Activated CD4-positive, alpha-beta T cell treated with anti-CD3 and anti-CD28 coated beads, Interleukin-2, amount 50 U/mL, for 16 hours (primary cell): ENCODE data around the gene CACNA1C.

Source experiments
- DNase-seq: peaks from one replicate; pipeline ENCODE4 v3.0.0-alpha.2; 2020

Gene CACNA1C

GRCh38 chr12:2212537-2212936 is 159.8 kb downstream of the CACNA1C start:
- DNase-seq: no peak

- no peak for DNase-seq
These were observed 160.4 kb downstream of the CACNA1C start for GRCh38 chr12:2212971-2213869.

- DNase-seq: no peak
These were observed 161.6 kb downstream of the CACNA1C start for GRCh38 chr12:2214411-2214810.

GRCh38 chr12:2215709-2216560 is 163.1 kb downstream of the CACNA1C start:
- DNase-seq: no peak

DNA sequence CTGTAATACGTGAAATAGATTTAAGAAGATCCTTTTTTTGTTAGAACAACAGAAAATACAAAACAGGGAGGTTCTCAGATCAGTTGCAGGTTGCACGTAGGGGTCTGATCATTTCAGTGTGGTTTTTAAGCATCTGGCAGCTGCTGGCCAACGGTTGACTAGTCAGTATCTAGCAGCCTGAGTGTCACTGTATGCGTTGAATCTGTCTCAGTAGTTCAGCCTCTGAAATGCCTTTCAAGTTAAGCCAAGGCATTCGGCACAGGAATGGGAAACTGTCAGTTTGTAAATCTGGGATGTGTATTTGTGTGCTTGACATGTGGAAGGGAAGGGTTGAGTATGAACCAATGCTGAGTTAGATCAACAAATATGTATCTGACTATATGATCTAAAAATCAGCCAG is 165.9 kb downstream of the CACNA1C start:
- DNase-seq: no peak

DNA sequence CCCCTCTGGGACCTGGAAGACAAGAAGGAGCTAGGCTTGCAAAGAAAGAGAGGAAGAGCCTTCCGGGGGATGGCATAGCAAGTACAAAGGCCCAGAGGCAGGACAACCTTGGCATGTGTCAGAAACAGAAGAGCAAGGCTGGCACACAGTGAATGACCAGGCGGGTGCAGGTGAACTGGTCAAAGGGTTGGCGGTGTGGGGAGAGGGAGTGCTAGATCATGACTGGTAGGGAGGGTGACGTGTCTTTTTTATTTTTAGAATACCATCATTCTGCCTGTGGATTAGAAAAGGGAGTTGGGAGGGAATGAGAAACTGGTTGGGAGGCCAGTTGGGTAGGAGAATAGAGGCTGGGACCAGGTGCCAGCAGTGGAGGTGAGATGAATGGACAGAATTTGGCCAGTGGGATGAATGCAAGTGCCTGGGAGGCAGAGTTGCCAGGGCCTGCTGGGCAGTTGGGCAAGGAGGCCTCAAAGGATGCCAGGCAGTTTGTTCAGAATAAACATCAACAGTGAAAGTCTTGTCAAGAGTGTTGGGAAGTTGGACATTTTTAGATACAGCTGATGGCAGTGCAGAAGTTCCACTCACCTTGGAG is 168.3 kb downstream of the CACNA1C start:
- no peak for DNase-seq

- DNase-seq: no peak
These were observed 169.9 kb downstream of the CACNA1C start for GRCh38 chr12:2222691-2223090.

DNA sequence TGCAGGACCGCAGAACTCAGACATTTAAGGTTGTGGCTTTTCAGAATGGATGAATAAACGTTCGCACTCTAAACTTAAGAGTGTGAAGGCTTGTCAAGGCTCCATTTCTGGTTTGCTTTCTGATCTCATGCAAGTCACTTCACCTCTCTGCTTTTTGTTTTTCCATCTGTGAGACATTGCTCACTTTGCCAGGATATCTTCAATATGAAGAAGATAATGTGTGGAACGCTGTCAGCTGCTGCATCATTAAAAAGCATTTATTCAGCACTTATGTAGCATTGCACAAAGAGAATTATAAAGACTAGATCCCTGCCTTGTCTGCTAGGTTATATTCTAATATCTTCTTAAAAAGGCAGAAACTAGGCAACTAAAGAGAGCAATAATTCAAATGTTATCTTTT is 172.2 kb downstream of the CACNA1C start:
- DNase-seq: no peak

- DNase-seq: no peak
These were observed 172.9 kb downstream of the CACNA1C start for GRCh38 chr12:2225696-2226095.

DNA sequence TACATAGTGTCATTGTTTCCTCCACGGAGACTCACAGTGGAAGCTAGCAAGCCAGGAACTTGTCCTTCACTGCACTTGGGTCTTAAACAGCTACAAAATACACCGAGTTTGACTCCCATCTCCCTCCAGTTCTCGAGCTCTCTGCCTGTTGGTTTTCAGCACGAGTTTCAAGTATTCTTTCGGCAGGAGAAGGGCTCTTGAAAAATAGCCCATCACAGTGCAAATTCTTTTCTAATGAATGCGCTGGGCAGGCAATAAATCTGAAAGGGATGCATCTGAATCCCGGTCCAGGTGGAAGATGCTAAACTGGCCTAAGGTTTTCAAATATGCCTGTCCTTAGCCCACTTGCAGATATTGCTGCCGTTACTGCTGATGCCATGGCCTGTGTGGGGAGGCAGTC is 173.9 kb downstream of the CACNA1C start:
- no peak for DNase-seq

DNA sequence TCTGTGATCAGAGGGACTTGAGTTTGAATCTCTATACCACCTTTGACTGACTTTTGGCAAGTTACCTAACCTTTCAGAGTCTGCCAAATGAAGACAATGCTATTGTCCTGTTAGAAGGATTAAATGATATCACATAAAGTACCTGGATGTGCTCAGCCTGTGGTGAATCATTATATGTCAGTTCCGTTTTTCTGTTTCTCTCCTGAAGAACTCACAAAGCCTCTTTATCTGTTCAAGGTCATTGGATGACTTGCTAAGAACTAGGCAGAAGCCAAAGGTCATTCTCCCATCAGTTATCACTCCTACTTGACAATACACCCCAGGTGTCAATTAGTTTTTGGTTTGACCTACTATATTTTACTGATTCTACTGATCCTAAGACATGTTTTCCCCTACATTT is 174.6 kb downstream of the CACNA1C start:
- DNase-seq: no peak

DNA sequence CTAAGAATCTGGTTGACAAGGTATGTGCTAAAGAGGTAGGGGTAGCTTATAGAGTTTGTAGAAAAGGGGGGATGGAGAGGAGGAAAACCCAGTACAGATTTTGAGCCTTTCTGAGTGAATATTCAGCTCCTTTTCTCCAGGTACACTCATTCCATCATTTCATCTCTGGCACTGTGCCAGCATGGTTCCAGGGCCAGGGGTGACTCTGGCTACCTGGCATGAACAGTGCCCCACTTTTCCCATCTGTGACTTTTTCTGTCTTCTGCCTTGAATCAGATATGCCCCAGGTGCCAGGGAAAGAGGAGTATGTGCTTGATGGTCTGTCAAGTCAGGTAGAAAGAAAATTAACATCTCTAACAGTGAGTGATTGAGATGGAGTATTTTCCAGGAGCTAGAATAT is 175.7 kb downstream of the CACNA1C start:
- no peak for DNase-seq

DNA sequence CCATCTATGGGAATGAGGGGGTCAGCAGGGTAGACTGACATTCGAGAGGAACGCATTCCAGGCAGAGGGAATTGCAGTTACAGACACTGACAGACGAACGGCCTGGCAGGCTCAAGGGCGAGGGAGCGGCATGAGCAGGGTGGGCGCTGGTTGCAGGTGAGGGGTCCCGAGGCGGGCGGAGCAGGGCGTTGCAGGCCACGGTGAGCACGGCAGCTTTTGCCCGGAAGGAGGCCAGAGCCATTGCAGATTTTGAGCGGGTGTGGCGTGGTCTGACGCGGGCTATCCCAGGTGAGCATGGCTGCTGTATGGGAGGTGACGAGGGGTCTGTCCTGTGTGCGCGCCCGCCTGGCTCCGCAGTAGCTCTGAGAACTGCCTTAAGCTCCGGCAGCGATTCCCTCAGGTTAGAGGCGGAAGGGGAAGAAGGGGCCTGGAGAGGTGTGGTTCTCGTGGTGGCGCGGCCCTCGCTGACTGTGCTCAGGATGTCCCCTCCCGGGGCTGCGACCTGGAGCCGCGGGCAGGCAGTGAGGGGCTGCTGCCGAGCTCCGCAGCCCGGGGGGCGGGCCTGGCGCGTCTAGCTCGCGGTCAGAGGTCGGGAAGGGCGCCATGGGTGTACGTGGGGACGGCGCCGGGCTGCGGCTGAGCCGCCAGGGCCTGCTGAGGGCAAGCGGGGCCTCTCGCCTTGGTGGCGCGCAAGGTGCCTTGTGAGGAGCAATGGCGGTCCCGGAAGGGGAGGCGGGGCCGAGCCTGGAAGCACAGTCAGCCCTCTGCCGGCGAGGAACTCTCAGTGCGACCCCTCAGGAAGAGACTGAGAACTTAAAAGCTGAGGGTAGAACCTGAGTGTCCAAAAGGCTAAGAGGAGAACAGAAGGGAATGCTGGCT is 177.1 kb downstream of the CACNA1C start:
- no peak for DNase-seq

DNA sequence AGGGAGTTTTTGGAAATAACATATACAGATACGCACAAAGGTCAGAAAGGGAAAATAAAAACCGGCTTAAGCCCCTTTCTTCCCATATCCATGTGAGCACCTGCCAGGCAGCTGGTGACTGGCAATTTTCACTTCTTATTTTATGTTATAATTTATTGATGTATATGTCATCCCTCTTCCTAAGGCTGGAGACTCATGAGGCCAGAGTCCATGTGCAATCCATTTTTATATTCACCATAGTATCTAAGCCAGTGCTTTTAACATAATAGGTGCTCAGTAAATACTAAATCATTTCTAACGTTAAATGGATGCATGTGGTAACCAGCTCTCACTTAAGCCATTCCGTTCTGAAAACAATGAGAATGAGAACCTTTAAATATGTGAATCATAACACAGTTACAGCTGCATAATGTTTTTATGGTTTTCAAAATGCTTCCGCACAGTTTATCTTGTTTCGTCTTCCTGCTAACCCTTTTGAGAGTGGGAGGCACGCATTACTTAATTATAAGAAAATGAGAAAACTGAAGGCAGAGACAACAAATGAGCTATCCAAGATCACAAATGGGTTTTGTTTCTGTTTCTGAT is 178.3 kb downstream of the CACNA1C start:
- no peak for DNase-seq

GRCh38 chr12:2231956-2232355 is 179.2 kb downstream of the CACNA1C start:
- no peak for DNase-seq

GRCh38 chr12:2233034-2233433 is 180.2 kb downstream of the CACNA1C start:
- peak; percentile 35 for DNase-seq

GRCh38 chr12:2234091-2234490 is 181.3 kb downstream of the CACNA1C start:
- DNase-seq: no peak

GRCh38 chr12:2234646-2235350 is 182.0 kb downstream of the CACNA1C start:
- DNase-seq: no peak

- DNase-seq: no peak
These were observed 183.9 kb downstream of the CACNA1C start for GRCh38 chr12:2236506-2237294.

DNA sequence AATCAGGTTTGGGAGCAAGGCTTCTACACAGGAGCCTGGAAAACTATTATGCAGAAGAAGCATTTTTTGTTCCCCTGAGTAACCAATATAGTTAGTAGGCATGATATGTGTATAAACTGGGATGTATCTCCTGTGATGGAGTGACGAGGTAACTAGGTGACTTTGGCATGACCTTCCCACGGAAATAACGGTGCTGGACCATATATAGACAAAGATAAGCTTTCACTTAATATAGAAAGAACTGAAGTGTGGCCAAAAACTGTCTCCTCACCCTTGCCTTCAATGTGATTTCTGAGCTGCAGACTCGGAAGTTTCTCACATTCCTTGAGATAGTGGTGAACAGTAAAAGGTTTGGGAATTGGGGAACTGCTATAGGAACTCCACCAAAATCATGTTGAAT is 185.3 kb downstream of the CACNA1C start:
- no peak for DNase-seq
